Measurements from ENCODE around the gene TMEM178B. TPM values are rescaled to one million over a fixed set of nuclear protein-coding genes. Genes with fewer than 3 reads are reported as not detected.

The TMEM178B gene
- total and polyA plus RNA-seq, 9 of the 15 experiments (the other 6 are each of a cell fraction or from before 2014, with no cell fraction given) = under 0.01 to 0.03 (median 0.01) TPM; not detected in 5

GRCh38 chr7:141415999-141416398 is 342.1 kb downstream of the TMEM178B start:
- Histone ChIP-seq H3K9me3 (replicated peaks; ENCODE audit: control insufficient read depth, insufficient read depth, low read depth, low read length) (no peaks in the 10 kb centered on the region), H3K4me3 (no peak overlapping the region), H2AFZ (ENCODE audit: low read depth, low read length) (no peak overlapping the region), H3K9me1 (ENCODE audit: control insufficient read depth, insufficient read depth, low read length) (no peaks in the 10 kb centered on the region), H3K4me2 (ENCODE audit: insufficient read depth, low read length) (no peak overlapping the region), H3K4me1 (replicated peaks in 1 of 2; ENCODE audit: control insufficient read depth in 2 of 2, insufficient read depth in 2 of 2, low read length in 2 of 2) (no peaks in the 10 kb centered on the region), H3K9ac (ENCODE audit: insufficient read depth in 1 of 2, low read depth in 2 of 2, low read length in 2 of 2) (no peak overlapping the region), H3K36me3 (ENCODE audit: control insufficient read depth, insufficient read depth, low read length) (no peaks in the 10 kb centered on the region), H3K27me3 (ENCODE audit: control insufficient read depth in 2 of 2, insufficient read depth in 2 of 2, low read length in 2 of 2) (peaks cover 16 to 20% of the 10 kb centered on the region in 2 experiments), H3K27ac (ENCODE audit: extremely low read depth, low read depth, low read length) (no peak overlapping the region), H4K20me1 (replicated peaks; ENCODE audit: control insufficient read depth, insufficient read depth, low read length) (no peaks in the 10 kb centered on the region; the same call in 1 of the 2 replicates), H3K79me2 (ENCODE audit: control insufficient read depth, insufficient read depth, low read length) (no peaks in the 10 kb centered on the region)
- TF ChIP-seq UBTF (IDR thresholded peaks at IDR 0.05; ENCODE audit: borderline replicate concordance in 1 of 2, low read depth in 2 of 2, low read length in 2 of 2) = no peak
- TF ChIP-seq ZNF217 (CRISPR knock-in tag; IDR thresholded peaks at IDR 0.05) = no peak
- no peak for TF ChIP-seq CAMTA2 (CRISPR knock-in tag; conservative IDR thresholded peaks at IDR 0.05)
- no peak for TF ChIP-seq PRPF4 (IDR thresholded peaks at IDR 0.05; ENCODE audit: insufficient read depth, low read depth, low read length, poor library complexity, severe bottlenecking)
- no peak for TF ChIP-seq SMARCC2 (IDR thresholded peaks at IDR 0.05; ENCODE audit: low read depth)
- no peak for TF ChIP-seq ZSCAN29 (IDR thresholded peaks at IDR 0.05)
- no peak for TF ChIP-seq TEAD1 (CRISPR knock-in tag; IDR thresholded peaks at IDR 0.05)
- DNase-seq (ENCODE audit: extremely low read depth in 1 of 4, low spot score in 3 of 4) = no peak
- WGBS (ENCODE audit: insufficient coverage, low coverage, missing lambda C conversion rate) = 0% methylated on average over 3 of the region's 3 CpGs
- ATAC-seq = no peak
- POLR2A ChIA-PET = no interaction called here
- BruUV-seq (replicated peaks) = no TSS peak
- FAIRE-seq = no peak
- intact Hi-C loops (cut with micrococcal nuclease) = no loop called here
- in situ Hi-C loops (cut with MboI) = no loop called here
- CTCF ChIA-PET (ENCODE audit: low intra/inter-chr PET ratio) = no interaction called here
